Neuronal stem cell (in vitro differentiated cells): Measurements from ENCODE around the gene NOL7.

Experiments
- DNase-seq: peaks from one replicate; pipeline ENCODE4 v3.0.0-alpha.2; 2013; ENCODE audit warnings: low spot score
- H2AFZ ChIP-seq: one replicate; pipeline ENCODE4 v1.6.1; 2013; ENCODE audit warnings: mild to moderate bottlenecking, low read length, inconsistent platforms
- H2AK5ac ChIP-seq: 2 replicates; pipeline ENCODE4 v1.6.1; 2013; ENCODE audit warnings: low read depth, mild to moderate bottlenecking, inconsistent platforms, low read length, moderate library complexity, mixed read lengths
- H2BK120ac ChIP-seq: 2 replicates; pipeline ENCODE4 v1.6.1; 2013; ENCODE audit warnings: low read depth, mild to moderate bottlenecking, inconsistent platforms, low read length, moderate library complexity, mixed read lengths
- H2BK12ac ChIP-seq: one replicate; pipeline ENCODE4 v1.6.1; 2013; ENCODE audit warnings: low read length, inconsistent platforms
- H2BK15ac ChIP-seq: 2 replicates; pipeline ENCODE4 v1.6.1; 2013; ENCODE audit warnings: mild to moderate bottlenecking, low read length, inconsistent platforms, mixed read lengths
- H2BK5ac ChIP-seq: one replicate; pipeline ENCODE4 v1.6.1; 2013; ENCODE audit warnings: inconsistent platforms, mild to moderate bottlenecking, low read length, moderate library complexity
- H3K14ac ChIP-seq: one replicate; pipeline ENCODE4 v1.6.1; 2013; ENCODE audit warnings: low read length, inconsistent platforms
- H3K18ac ChIP-seq: 2 replicates; pipeline ENCODE4 v1.6.1; 2013; ENCODE audit warnings: low read length, inconsistent platforms
- H3K23ac ChIP-seq: 2 replicates; pipeline ENCODE4 v1.6.1; 2013; ENCODE audit warnings: low read depth, mild to moderate bottlenecking, mixed read lengths, low read length, inconsistent platforms; ENCODE audit not compliant: poor library complexity
- H3K27ac ChIP-seq: replicated peaks from 3 replicates; pipeline ENCODE4 v1.5.1; 2013; ENCODE audit warnings: low read length, inconsistent platforms
- H3K27me3 ChIP-seq, 3 experiments: 2 replicates each; pipeline ENCODE4 v1.6.1; 2013; ENCODE audit warnings: low read length in 3 of 3, mild to moderate bottlenecking in 2 of 3, inconsistent platforms in 1 of 3, low read depth in 1 of 3, mixed read lengths in 1 of 3, moderate library complexity in 1 of 3; ENCODE audit not compliant: control insufficient read depth in 3 of 3, insufficient read depth in 3 of 3
- H3K36me3 ChIP-seq, 2 donors: replicated peaks in 1 of 2; 2 replicates each; pipeline ENCODE4 v1.6.1; 2013; ENCODE audit warnings: low read length in 2 of 2; ENCODE audit not compliant: control insufficient read depth in 2 of 2, insufficient read depth in 2 of 2
- H3K4ac ChIP-seq: 2 replicates; pipeline ENCODE4 v1.6.1; 2013; ENCODE audit warnings: inconsistent platforms, mild to moderate bottlenecking, low read length, moderate library complexity
- H3K4me1 ChIP-seq, 2 donors: 1 replicate in 1 of 2; 2 replicates in 1 of 2; pipeline ENCODE4 v1.6.1; 2013; ENCODE audit warnings: low read length in 2 of 2, low read depth in 1 of 2; ENCODE audit not compliant: control insufficient read depth in 2 of 2, insufficient read depth in 1 of 2
- H3K4me2 ChIP-seq: one replicate; pipeline ENCODE4 v1.6.1; 2013; ENCODE audit warnings: mild to moderate bottlenecking, low read length, inconsistent platforms; ENCODE audit not compliant: insufficient read depth, poor library complexity, severe bottlenecking
- H3K4me3 ChIP-seq, 2 donors: 2 replicates each; pipeline ENCODE4 v1.5.1; 2013; ENCODE audit warnings: low read length in 2 of 2, mild to moderate bottlenecking in 2 of 2, inconsistent platforms in 1 of 2, moderate library complexity in 1 of 2
- H3K79me1 ChIP-seq: one replicate; pipeline ENCODE4 v1.6.1; 2013; ENCODE audit warnings: low read depth, mild to moderate bottlenecking, inconsistent platforms, low read length, moderate library complexity
- H3K9ac ChIP-seq: one replicate; pipeline ENCODE4 v1.6.1; 2013; ENCODE audit warnings: mild to moderate bottlenecking, low read depth, low read length, inconsistent platforms; ENCODE audit not compliant: poor library complexity
- H3K9me3 ChIP-seq, 2 donors: replicated peaks in 1 of 2; 2 replicates each; pipeline versions ENCODE3 to v1.6.1; 2013; ENCODE audit warnings: low read length in 2 of 2, mild to moderate bottlenecking in 2 of 2, inconsistent platforms in 1 of 2, low read depth in 1 of 2, mixed read lengths in 1 of 2, moderate library complexity in 1 of 2; ENCODE audit not compliant: control insufficient read depth in 2 of 2, insufficient read depth in 1 of 2
- H4K8ac ChIP-seq: one replicate; pipeline ENCODE4 v1.6.1; 2013; ENCODE audit warnings: low read depth, mild to moderate bottlenecking, inconsistent platforms, low read length, moderate library complexity
- H4K91ac ChIP-seq: one replicate; pipeline ENCODE4 v1.6.1; 2013; ENCODE audit warnings: low read length, low read depth, mild to moderate bottlenecking, inconsistent platforms; ENCODE audit not compliant: poor library complexity
- WGBS, 2 donors: extraction: QIAGEN DNeasy Blood & Tissue Kit; methylation state at CpG; one replicate each; pipeline ENCODE4 v1.1.7; 2013; ENCODE audit warnings: missing lambda C conversion rate in 2 of 2, mixed read lengths in 1 of 2; ENCODE audit not compliant: insufficient read length in 2 of 2, insufficient replicate concordance in 1 of 2; ENCODE audit errors: extremely low coverage in 2 of 2; 5-methylcytosine and 5-hydroxymethylcytosine counted together

Gene NOL7

DNA sequence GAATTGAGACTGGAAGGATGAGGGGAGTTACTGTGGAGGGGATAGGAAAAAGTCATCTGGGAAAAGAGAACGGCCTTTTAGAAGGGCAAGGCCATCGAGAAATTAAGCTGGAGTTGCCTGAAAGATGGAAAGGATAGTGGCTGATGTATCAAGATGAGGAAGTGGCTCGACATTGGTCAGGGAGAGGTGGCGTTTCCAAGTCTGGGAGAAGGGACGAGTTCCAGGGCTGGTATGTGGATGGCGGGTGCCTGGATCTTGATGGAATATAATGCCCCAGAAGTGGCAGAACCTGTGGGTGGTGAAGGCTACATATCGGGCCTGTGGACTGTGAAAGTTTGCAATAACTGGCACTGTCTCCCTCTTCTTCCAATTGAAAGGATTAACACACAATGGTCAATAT is 42.9 kb upstream of the NOL7 start:
- no CpG with 5 or more reads among the region's 7 CpGs for WGBS, 2 donors

DNA sequence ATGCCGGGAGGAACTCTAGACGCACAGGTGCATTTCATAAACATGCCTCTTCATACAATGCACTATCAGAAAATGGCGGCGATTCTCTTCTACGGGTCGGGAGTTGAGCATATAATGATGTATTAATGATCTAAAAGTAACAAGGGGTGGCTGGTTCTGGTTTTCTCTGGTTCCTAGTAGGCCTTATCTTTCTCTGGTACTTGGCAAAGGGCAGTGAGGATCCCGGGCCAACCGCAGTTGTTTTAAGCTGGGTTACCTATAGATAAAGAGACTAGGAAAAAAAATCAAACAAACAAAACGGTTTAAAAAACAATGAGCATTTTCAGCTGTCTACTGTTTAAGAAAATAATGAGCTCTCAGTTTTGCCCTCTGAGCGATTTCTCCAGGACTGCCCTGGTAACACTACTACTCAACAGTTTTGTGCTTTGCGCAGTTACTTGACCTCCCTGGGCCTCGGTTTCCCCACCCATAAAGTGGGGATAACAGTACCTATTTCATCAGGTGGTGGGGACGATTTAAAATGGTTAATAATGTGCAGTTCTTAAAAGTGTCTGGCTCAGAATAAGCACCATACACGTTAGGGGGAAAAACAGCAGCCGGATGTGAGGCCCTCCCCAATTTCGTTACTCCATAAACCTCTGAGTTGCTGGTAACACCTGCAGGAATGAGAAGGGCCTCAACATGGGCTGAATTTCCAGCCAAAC is 42.0 kb upstream of the NOL7 start:
- no peak overlapping the region for H2BK120ac ChIP-seq
- H4K8ac ChIP-seq = no peak overlapping the region
- peak overlapping the region in 1 of 2 donors; percentile 79 for H3K4me3 ChIP-seq
- H3K4me1 ChIP-seq = peaks cover 3 to 4% of the 10 kb centered on the region in 2 donors
- no peak overlapping the region for H3K18ac ChIP-seq
- H3K79me1 ChIP-seq = no peaks in the 10 kb centered on the region
- peak overlapping the region; percentile 56 for H3K4me2 ChIP-seq
- no peak overlapping the region for H3K23ac ChIP-seq
- H2BK5ac ChIP-seq = no peak overlapping the region
- peaks cover 0 to 8% (median 0%) of the 10 kb centered on the region in 3 experiments for H3K27me3 ChIP-seq
- peaks cover 0 to 3% of the 10 kb centered on the region in 2 donors for H3K9me3 ChIP-seq
- H2AFZ ChIP-seq = peak overlapping the region; percentile 99
- DNase-seq = no peak
- no peak overlapping the region for H2BK12ac ChIP-seq
- no peak overlapping the region for H3K14ac ChIP-seq
- H2BK15ac ChIP-seq = no peak overlapping the region
- WGBS, 2 donors = no CpG with 5 or more reads among the region's 16 CpGs
- no peak overlapping the region for H3K4ac ChIP-seq
- H3K9ac ChIP-seq = no peak overlapping the region
- H4K91ac ChIP-seq = no peak overlapping the region
- no peaks in the 10 kb centered on the region for H3K36me3 ChIP-seq
- H3K27ac ChIP-seq = peak overlapping the region; percentile 96
- H2AK5ac ChIP-seq = no peak overlapping the region

More for the DNA sequence above, 42.9 kb upstream of the NOL7 start:
- H4K91ac ChIP-seq = no peak overlapping the region
- H4K8ac ChIP-seq = no peak overlapping the region
- H3K4me1 ChIP-seq = peaks cover 3 to 4% of the 10 kb centered on the region in 2 donors
- H2BK15ac ChIP-seq = no peak overlapping the region
- no peak overlapping the region for H3K18ac ChIP-seq
- H3K4me2 ChIP-seq = no peak overlapping the region
- H3K27me3 ChIP-seq = peaks cover 0 to 8% (median 0%) of the 10 kb centered on the region in 3 experiments
- H3K27ac ChIP-seq = no peak overlapping the region
- no peak overlapping the region for H3K14ac ChIP-seq
- H2BK12ac ChIP-seq = no peak overlapping the region
- no peak overlapping the region for H3K4ac ChIP-seq
- no peaks in the 10 kb centered on the region for H3K36me3 ChIP-seq
- DNase-seq = no peak
- no peak overlapping the region for H2AK5ac ChIP-seq
- H3K9ac ChIP-seq = no peak overlapping the region
- no peak overlapping the region for H3K23ac ChIP-seq
- H2BK5ac ChIP-seq = no peak overlapping the region
- H2AFZ ChIP-seq = no peak overlapping the region
- H3K9me3 ChIP-seq = no peaks in the 10 kb centered on the region
- no peak overlapping the region for H3K4me3 ChIP-seq
- H3K79me1 ChIP-seq = no peaks in the 10 kb centered on the region
- no peak overlapping the region for H2BK120ac ChIP-seq

DNA sequence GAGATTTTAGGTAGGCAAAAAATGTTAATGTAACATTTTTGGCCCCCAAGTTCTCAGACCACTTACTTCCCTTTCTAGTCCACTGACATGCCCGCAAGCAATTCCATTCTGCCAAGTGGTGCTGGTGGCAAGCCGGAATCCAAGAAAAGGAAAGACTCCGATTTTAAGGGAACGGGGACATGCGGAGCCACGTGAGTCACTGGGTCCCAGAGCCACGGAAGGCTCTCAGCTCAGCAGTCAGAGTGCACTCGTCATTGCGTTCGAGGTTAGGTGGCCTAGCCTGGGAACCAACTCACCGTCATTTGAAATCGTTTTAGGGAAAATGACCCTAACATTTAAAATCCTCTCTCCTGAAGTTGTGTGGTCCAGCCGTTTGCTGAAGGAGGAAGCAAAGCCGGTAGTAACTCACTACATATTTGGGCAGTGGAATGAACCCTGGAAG is 41.4 kb upstream of the NOL7 start:
- Histone ChIP-seq H3K18ac (peak overlapping the region; percentile 90), H3K9ac (peak overlapping the region; percentile 88), H2BK15ac (no peak overlapping the region), H3K4ac (no peak overlapping the region), H3K4me3 (peak overlapping the region; percentile 77 to 79), H3K14ac (no peak overlapping the region), H2BK120ac (no peak overlapping the region), H2BK5ac (no peak overlapping the region), H3K27me3 (peaks cover 0 to 6% (median 0%) of the 10 kb centered on the region in 3 experiments), H3K36me3 (no peaks in the 10 kb centered on the region), H3K23ac (no peak overlapping the region), H2BK12ac (no peak overlapping the region), H2AFZ (peak overlapping the region; percentile 99), H3K27ac (peak overlapping the region; percentile 96), H2AK5ac (no peak overlapping the region), H3K9me3 (peaks cover 0 to 3% of the 10 kb centered on the region in 2 donors), H4K8ac (no peak overlapping the region), H3K4me1 (peaks cover 3 to 4% of the 10 kb centered on the region in 2 donors), H3K4me2 (peak overlapping the region; percentile 56), H3K79me1 (no peaks in the 10 kb centered on the region), H4K91ac (no peak overlapping the region)
- DNase-seq = peak; percentile 27
- WGBS, 2 donors = no CpG with 5 or more reads among the region's 14 CpGs

DNA sequence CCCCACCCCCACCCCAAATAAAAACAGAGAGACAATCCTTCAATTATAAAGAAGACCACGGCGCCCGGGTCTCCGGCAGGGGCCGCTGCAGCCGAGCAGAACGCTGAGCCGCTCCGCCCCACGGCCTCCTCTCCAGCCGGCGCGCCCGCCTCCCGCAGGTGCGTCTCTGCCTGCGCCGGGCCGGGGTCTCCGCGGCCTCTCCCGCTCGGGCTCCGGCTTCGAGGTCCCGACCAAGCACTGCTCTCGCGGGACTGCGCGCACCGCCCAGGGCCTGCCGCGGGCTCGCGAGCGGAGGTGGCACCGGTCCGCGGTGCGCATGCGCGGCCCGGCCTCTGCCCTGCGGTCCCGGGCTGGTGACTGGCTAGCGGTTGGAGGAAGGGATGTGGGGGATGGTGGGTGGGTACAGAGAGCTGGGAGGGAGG is 41.0 kb upstream of the NOL7 start:
- Histone ChIP-seq H3K4ac (no peak overlapping the region), H3K18ac (peak overlapping the region; percentile 99), H3K9me3 (peaks cover 0 to 3% of the 10 kb centered on the region in 2 donors), H3K79me1 (no peaks in the 10 kb centered on the region), H3K23ac (peak overlapping the region; percentile 99), H3K9ac (peak overlapping the region; percentile 91), H2AK5ac (no peak overlapping the region), H3K14ac (no peak overlapping the region), H4K8ac (no peak overlapping the region), H2BK15ac (peak overlapping the region; percentile 100), H3K4me2 (peak overlapping the region; percentile 56), H3K27ac (peak overlapping the region; percentile 96), H2BK12ac (no peak overlapping the region), H2BK5ac (peak overlapping the region; percentile 99), H3K4me1 (peaks cover 3 to 4% of the 10 kb centered on the region in 2 donors), H3K36me3 (no peaks in the 10 kb centered on the region), H3K4me3 (peak overlapping the region; percentile 79 to 92), H3K27me3 (peaks cover 0 to 2% (median 0%) of the 10 kb centered on the region in 3 experiments), H2AFZ (peak overlapping the region; percentile 99), H4K91ac (no peak overlapping the region), H2BK120ac (peak overlapping the region; percentile 10)
- DNase-seq = peak; percentile 95
- no CpG with 5 or more reads among the region's 46 CpGs for WGBS, 2 donors
